Gastroesophageal sphincter (tissue), 4 donors: ENCODE results near the gene SNAI1. TPM values are rescaled to one million over a fixed set of nuclear protein-coding genes. Genes with fewer than 3 reads are reported as not detected.

Experiments used
- ATAC-seq: fragments of 150-250 bp; one replicate; pipeline ENCODE4 v1.9.1; 2016; ENCODE audit warnings: mild to moderate bottlenecking, moderate library complexity
- H3K27ac ChIP-seq, 4 donors: fragments of 200-600 bp; sonication (generic) in 3 of 4; 1 replicate in 3 of 4; 2 replicates in 1 of 4; pipeline ENCODE4 v1.5.1; 2016 to 2019
- H3K27me3 ChIP-seq: fragments of 200-600 bp; sonication (generic); one replicate; pipeline ENCODE4 v1.5.1; 2019
- H3K36me3 ChIP-seq, 2 donors: fragments of 200-600 bp; sonication (generic); one replicate each; pipeline ENCODE4 v1.5.1; 2019; ENCODE audit warnings: control low read depth in 1 of 2
- H3K4me1 ChIP-seq, 3 donors: fragments of 200-600 bp; sonication (generic); 1 replicate in 2 of 3; 2 replicates in 1 of 3; pipeline ENCODE4 v1.5.1; 2016 to 2019; ENCODE audit warnings: control low read depth in 2 of 3
- H3K4me3 ChIP-seq, 2 donors: fragments of 200-600 bp; sonication (generic); one replicate each; pipeline ENCODE4 v1.5.1; 2019; ENCODE audit warnings: mild to moderate bottlenecking in 1 of 2, moderate library complexity in 1 of 2
- H3K9me3 ChIP-seq, 3 donors: fragments of 200-600 bp; sonication (generic); one replicate each; pipeline ENCODE4 v1.5.1; 2017 to 2019; ENCODE audit warnings: control low read depth in 2 of 3
- CTCF ChIP-seq, 4 experiments: fragments of 200-600 bp in 2 of 4; fragments of 450-650 bp in 2 of 4; sonication (generic) in 1 of 4; IDR thresholded peaks; one replicate each; pipeline ENCODE4 v1.5.1; 2017 to 2019; ENCODE audit warnings: antibody characterized with exemption in 4 of 4, mild to moderate bottlenecking in 2 of 4, moderate library complexity in 2 of 4
- EP300 ChIP-seq: sonication (generic); formaldehyde crosslinking; IDR thresholded peaks from one replicate; pipeline ENCODE4 v1.6.1; 2017; ENCODE audit warnings: antibody characterized with exemption, mild to moderate bottlenecking
- POLR2A ChIP-seq, 2 donors: fragments of 450-650 bp; IDR thresholded peaks; one replicate each; pipeline ENCODE4 v1.6.1; 2017; ENCODE audit warnings: antibody characterized with exemption in 2 of 2, mild to moderate bottlenecking in 2 of 2, moderate library complexity in 1 of 2
- POLR2AphosphoS5 ChIP-seq: sonication (generic); formaldehyde crosslinking; IDR thresholded peaks from one replicate; pipeline ENCODE4 v1.6.1; 2017; ENCODE audit warnings: antibody characterized with exemption
- WGBS, 2 donors: methylation state at CpG; one replicate each; pipeline ENCODE4 v1.1.5; 2018; ENCODE audit warnings: low coverage in 1 of 2; 5-methylcytosine and 5-hydroxymethylcytosine counted together
- total RNA-seq, 4 donors: library from RNA; depleted of rRNA; stranded (reverse); fragments of >200 nt; gene quantifications; one replicate each; pipeline ENCODE4 v1.1.0, GENCODE V29; 2016

SNAI1 gene
- total RNA-seq, 4 donors from 2014 or later = 0.79 to 2.6 (median 1.2) TPM

DNA sequence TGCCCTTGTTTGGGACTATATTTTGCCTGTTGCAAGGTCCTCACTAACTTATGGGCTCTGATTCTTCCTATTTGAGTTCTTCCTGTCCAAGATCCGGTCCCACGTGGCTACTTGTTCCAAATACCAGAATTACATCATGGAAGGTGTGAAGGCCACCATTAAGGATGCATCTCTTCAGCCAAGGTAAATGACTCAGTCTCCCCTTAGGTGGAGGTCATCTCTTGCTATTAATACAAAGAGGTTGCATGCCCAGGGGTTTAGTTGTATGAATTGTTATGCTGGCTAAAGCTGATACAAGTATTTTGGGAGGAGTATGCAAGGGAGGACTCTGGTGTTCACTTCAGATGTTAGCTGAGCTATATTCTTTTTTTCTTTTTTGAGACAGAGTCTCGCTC, 37.5 kb upstream of the SNAI1 start:
- H3K36me3 ChIP-seq = peaks cover 0 to 98% of the 10 kb centered on the region in 2 donors
- peaks cover 0 to 39% (median 4%) of the 10 kb centered on the region in 3 donors for H3K4me1 ChIP-seq
- H3K9me3 ChIP-seq = no peaks in the 10 kb centered on the region
- no peaks in the 10 kb centered on the region for H3K27me3 ChIP-seq
- WGBS, 2 donors = 87% methylated on average over 3 of the region's 3 CpGs; no CpG with 5 or more reads in 1 of the 2 donors
- no peak for ATAC-seq
- no peak for TF ChIP-seq CTCF (IDR thresholded peaks at IDR 0.05)
- no peak for TF ChIP-seq EP300
- no peak for TF ChIP-seq POLR2AphosphoS5
- no peak for TF ChIP-seq POLR2A (IDR thresholded peaks at IDR 0.05)
- no peak overlapping the region for H3K27ac ChIP-seq
- H3K4me3 ChIP-seq = no peak overlapping the region

DNA sequence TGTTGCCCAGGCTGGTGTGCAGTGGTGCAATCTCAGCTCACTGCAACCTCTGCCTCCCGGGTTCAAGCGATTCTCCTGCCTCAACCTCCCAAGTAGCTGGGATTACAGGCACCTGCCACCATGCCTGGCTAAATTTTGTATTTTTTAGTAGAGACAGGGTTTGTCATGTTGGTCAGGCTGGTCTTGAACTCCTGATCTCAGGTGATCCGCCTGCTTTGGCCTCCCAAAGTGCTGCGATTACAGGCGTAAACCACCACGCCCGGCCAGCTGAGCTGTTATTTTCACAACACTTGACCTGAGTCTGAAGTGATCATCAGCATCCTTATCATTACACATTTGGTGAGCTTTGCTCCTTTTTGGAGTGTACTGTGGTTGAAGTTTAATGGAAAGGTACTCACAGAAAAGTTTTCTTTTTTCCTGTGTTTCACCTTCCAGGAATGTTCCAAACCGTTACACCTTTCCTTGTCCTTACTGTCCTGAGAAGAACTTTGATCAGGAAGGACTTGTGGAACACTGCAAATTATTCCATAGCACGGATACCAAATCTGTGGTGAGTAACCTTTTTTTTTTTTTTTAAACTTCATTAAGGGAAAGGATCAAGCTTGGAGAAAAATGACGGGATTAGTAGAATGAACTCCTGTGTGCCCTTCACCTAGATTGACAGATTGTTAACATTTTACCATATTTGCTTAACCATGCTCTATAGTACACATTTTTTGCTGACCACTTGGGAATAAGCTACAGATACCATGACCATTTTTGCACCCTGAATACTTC, 36.9 kb upstream of the SNAI1 start:
- Histone ChIP-seq H3K4me3 (no peak overlapping the region), H3K4me1 (peaks cover 0 to 35% (median 4%) of the 10 kb centered on the region in 3 donors), H3K36me3 (peaks cover 0 to 98% of the 10 kb centered on the region in 2 donors), H3K27ac (no peak overlapping the region), H3K9me3 (no peaks in the 10 kb centered on the region), H3K27me3 (no peaks in the 10 kb centered on the region)
- WGBS, 2 donors = 95 to 100% methylated on average over 5 to 9 of the region's 10 CpGs
- no peak for TF ChIP-seq EP300
- no peak for TF ChIP-seq POLR2AphosphoS5
- TF ChIP-seq POLR2A (IDR thresholded peaks at IDR 0.05) = no peak
- no peak for TF ChIP-seq CTCF (IDR thresholded peaks at IDR 0.05)
- no peak for ATAC-seq

- Histone ChIP-seq H3K27me3 (no peaks in the 10 kb centered on the region), H3K4me3 (no peak overlapping the region), H3K9me3 (no peaks in the 10 kb centered on the region), H3K4me1 (peaks cover 0 to 16% (median 0%) of the 10 kb centered on the region in 3 donors), H3K27ac (no peak overlapping the region), H3K36me3 (peaks cover 0 to 98% of the 10 kb centered on the region in 2 donors)
- TF ChIP-seq POLR2AphosphoS5 (no peak), CTCF (IDR thresholded peaks at IDR 0.05) (no peak), EP300 (no peak), POLR2A (IDR thresholded peaks at IDR 0.05) (no peak)
- ATAC-seq = no peak
- whole genome bisulfite sequencing, 2 donors = 61% methylated on average over 3 of the region's 3 CpGs; no CpG with 5 or more reads in 1 of the 2 donors
Observed at GRCh38 chr20:49948178-49948577, 34.6 kb upstream of the SNAI1 start.

DNA sequence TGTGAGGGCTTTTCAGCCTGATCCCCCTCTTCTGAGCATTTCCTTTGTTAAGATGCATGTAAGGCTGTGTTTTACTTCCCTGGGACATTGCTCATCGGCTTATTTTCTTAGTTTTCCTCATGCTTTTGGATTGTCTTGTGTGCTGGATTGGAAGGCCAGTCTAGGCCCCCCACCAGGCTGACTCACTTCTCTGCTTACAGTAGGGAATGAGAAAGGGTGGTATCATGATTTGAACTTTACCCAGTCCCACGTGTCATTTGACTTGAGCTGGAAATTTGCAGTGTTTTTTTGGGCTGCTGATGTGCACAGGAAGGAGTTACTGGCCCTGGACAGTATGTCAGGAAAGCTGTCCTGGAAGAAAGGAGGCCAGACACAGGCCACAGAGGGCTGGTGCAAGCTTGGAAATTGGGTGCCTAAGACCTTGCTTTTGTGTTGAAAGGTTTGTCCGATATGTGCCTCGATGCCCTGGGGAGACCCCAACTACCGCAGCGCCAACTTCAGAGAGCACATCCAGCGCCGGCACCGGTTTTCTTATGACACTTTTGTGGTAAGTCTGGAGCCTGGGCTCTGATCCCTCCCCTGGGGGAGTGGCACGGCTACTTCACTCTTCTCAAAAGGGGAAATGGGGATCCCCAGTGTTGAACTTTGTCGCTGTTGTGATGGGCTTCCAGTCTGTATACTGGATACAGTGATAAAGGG, 33.8 kb upstream of the SNAI1 start:
- Histone ChIP-seq H3K36me3 (peaks cover 0 to 98% of the 10 kb centered on the region in 2 donors), H3K27me3 (no peaks in the 10 kb centered on the region), H3K4me3 (no peak overlapping the region), H3K27ac (no peak overlapping the region), H3K4me1 (peaks cover 0 to 12% (median 0%) of the 10 kb centered on the region in 3 donors), H3K9me3 (no peaks in the 10 kb centered on the region)
- 73 to 86% methylated on average over 2 to 9 of the region's 11 CpGs for WGBS, 2 donors
- no peak for TF ChIP-seq POLR2AphosphoS5
- no peak for TF ChIP-seq EP300
- TF ChIP-seq POLR2A (IDR thresholded peaks at IDR 0.05) = no peak
- TF ChIP-seq CTCF (IDR thresholded peaks at IDR 0.05) = no peak
- ATAC-seq = no peak
